ENCODE data around the gene NECTIN1. TPM values are rescaled to one million over a fixed set of nuclear protein-coding genes. Genes with fewer than 3 reads are reported as not detected.

NECTIN1 gene
- total RNA-seq, 1 donor from 2014 or later = 10.4 TPM

GRCh38 chr11:119664063-119664572 is 64.9 kb downstream of the NECTIN1 start:
- Histone ChIP-seq H3K4me3 (no peak overlapping the region), H3K9me3 (no peaks in the 10 kb centered on the region), H3K36me3 (no peaks in the 10 kb centered on the region), H3K27me3 (no peaks in the 10 kb centered on the region), H3K4me1 (no peaks in the 10 kb centered on the region), H3K27ac (no peak overlapping the region)
- DNase-seq = no peak
- intact Hi-C loops (cut with DNase I) = loop anchor here (5.0 kb wide), 1 partner anchor 443 kb away; no protein-coding TSS in a partner anchor
- TF ChIP-seq CTCF (IDR thresholded peaks at IDR 0.05) = no peak
- no peak for ATAC-seq

GRCh38 chr11:119663279-119663678 is 65.7 kb downstream of the NECTIN1 start:
- DNase-seq (no peak), ATAC-seq (no peak)
- Histone ChIP-seq H3K4me1 (no peaks in the 10 kb centered on the region), H3K4me3 (no peak overlapping the region), H3K36me3 (no peaks in the 10 kb centered on the region), H3K9me3 (no peaks in the 10 kb centered on the region), H3K27ac (no peak overlapping the region), H3K27me3 (no peaks in the 10 kb centered on the region)
- intact Hi-C loops (cut with DNase I) = loop anchor here (5.0 kb wide), 1 partner anchor 444 kb away; no protein-coding TSS in a partner anchor
- TF ChIP-seq CTCF (IDR thresholded peaks at IDR 0.05) = no peak

- intact Hi-C loops (cut with DNase I) = loop anchor here (5.0 kb wide), 1 partner anchor 446 kb away; no protein-coding TSS in a partner anchor
- DNase-seq (no peak), ATAC-seq (no peak)
- H3K9me3 ChIP-seq = no peaks in the 10 kb centered on the region
- TF ChIP-seq CTCF (IDR thresholded peaks at IDR 0.05) = no peak
- no peak overlapping the region for H3K27ac ChIP-seq
- H3K27me3 ChIP-seq = no peaks in the 10 kb centered on the region
- H3K36me3 ChIP-seq = no peaks in the 10 kb centered on the region
- no peaks in the 10 kb centered on the region for H3K4me1 ChIP-seq
- no peak overlapping the region for H3K4me3 ChIP-seq
These were observed 67.8 kb downstream of the NECTIN1 start for GRCh38 chr11:119661226-119661625.

GRCh38 chr11:119659971-119660723 is 68.9 kb downstream of the NECTIN1 start:
- no peaks in the 10 kb centered on the region for H3K36me3 ChIP-seq
- no peak for TF ChIP-seq CTCF (IDR thresholded peaks at IDR 0.05)
- no peaks in the 10 kb centered on the region for H3K4me1 ChIP-seq
- H3K27ac ChIP-seq = no peak overlapping the region
- H3K9me3 ChIP-seq = no peaks in the 10 kb centered on the region
- ATAC-seq (no peak), DNase-seq (no peak)
- intact Hi-C loops (cut with DNase I) = loop anchor here (5.0 kb wide), 1 partner anchor 447 kb away; no protein-coding TSS in a partner anchor
- H3K4me3 ChIP-seq = no peak overlapping the region
- no peaks in the 10 kb centered on the region for H3K27me3 ChIP-seq

- Histone ChIP-seq H3K36me3 (no peaks in the 10 kb centered on the region), H3K4me3 (no peak overlapping the region), H3K27ac (no peak overlapping the region), H3K27me3 (no peaks in the 10 kb centered on the region), H3K9me3 (no peaks in the 10 kb centered on the region), H3K4me1 (no peaks in the 10 kb centered on the region)
- no peak for DNase-seq
- ATAC-seq = no peak
- intact Hi-C loops (cut with DNase I) = no loop called here
- TF ChIP-seq CTCF (IDR thresholded peaks at IDR 0.05) = no peak
These were observed 75.9 kb downstream of the NECTIN1 start for GRCh38 chr11:119652907-119653659.
